K562 (cell line): Measurements from ENCODE around the gene CENPT. TPM values are rescaled to one million over a fixed set of nuclear protein-coding genes. Genes with fewer than 3 reads are reported as not detected.

Source experiments
- ARNT ChIP-seq, 2 experiments: fragments of 450-650 bp; IDR thresholded peaks; 2 replicates each; pipeline ENCODE4 v1.6.1; 2016; ENCODE audit warnings: mild to moderate bottlenecking in 1 of 2
- BRF2 ChIP-seq: IDR thresholded peaks from 3 replicates; pipeline ENCODE4 v1.6.1; 2011; ENCODE audit warnings: borderline replicate concordance, mild to moderate bottlenecking; ENCODE audit not compliant: insufficient read length, insufficient read depth
- CBX3 ChIP-seq, 2 experiments: IDR thresholded peaks; 1 replicate in 1 of 2; 2 replicates in 1 of 2; pipeline ENCODE4 v1.6.1; 2012; ENCODE audit warnings: inconsistent platforms in 2 of 2, low read length in 2 of 2, borderline replicate concordance in 1 of 2, control low read depth in 1 of 2
- CEBPB ChIP-seq: fragments of 450-650 bp; IDR thresholded peaks from 2 replicates; pipeline ENCODE4 v1.6.1; 2016; ENCODE audit warnings: missing genetic modification characterization, missing compliant biosample characterization
- EP300 ChIP-seq: IDR thresholded peaks from 2 replicates; pipeline ENCODE4 v1.6.1; 2012; ENCODE audit warnings: low read length, improper control_type of control experiment
- GABPB2 ChIP-seq: fragments of 250-450 bp; sonication (Bioruptor Pico); conservative IDR thresholded peaks from 2 replicates; pipeline ENCODE4 v1.5.1; 2021; ENCODE audit warnings: mild to moderate bottlenecking
- MAFK ChIP-seq: IDR thresholded peaks from 2 replicates; pipeline ENCODE4 v1.6.1; 2011; ENCODE audit warnings: low read length, improper control_type of control experiment
- MCM3 ChIP-seq: fragments of 450-650 bp; IDR thresholded peaks from 2 replicates; pipeline ENCODE4 v1.6.1; 2016
- NFXL1 ChIP-seq: fragments of 450-650 bp; formaldehyde crosslinking; IDR thresholded peaks from 2 replicates; pipeline ENCODE4 v1.4.0; 2021; ENCODE audit warnings: mild to moderate bottlenecking
- PHF20 ChIP-seq: fragments of 450-650 bp; IDR thresholded peaks from 2 replicates; pipeline ENCODE4 v1.6.1; 2018; ENCODE audit not compliant: partially characterized antibody
- PML ChIP-seq: IDR thresholded peaks from 2 replicates; pipeline ENCODE4 v1.6.1; 2012; ENCODE audit warnings: low read length, inconsistent platforms
- POU5F1 ChIP-seq: fragments of 150-350 bp; IDR thresholded peaks from 2 replicates; pipeline ENCODE4 v1.6.1; 2014; ENCODE audit warnings: borderline replicate concordance, low read length, low read depth, mild to moderate bottlenecking; ENCODE audit not compliant: partially characterized antibody
- PURB ChIP-seq: sonication (generic); formaldehyde crosslinking; IDR thresholded peaks from 2 replicates; pipeline ENCODE4 v1.9.0; 2021; ENCODE audit warnings: low read depth, mild to moderate bottlenecking, missing genetic modification reagents
- RNF2 ChIP-seq: sonication (generic); IDR thresholded peaks from 2 replicates; pipeline ENCODE4 v1.6.1; 2016
- SAFB2 ChIP-seq: fragments of 200-400 bp; formaldehyde crosslinking; IDR thresholded peaks from 2 replicates; pipeline ENCODE4 v1.6.1; 2018; ENCODE audit warnings: borderline replicate concordance, low read length, low read depth, moderate library complexity; ENCODE audit not compliant: severe bottlenecking
- SMAD1 ChIP-seq: fragments of 150-350 bp; IDR thresholded peaks from 2 replicates; pipeline ENCODE4 v1.6.1; 2014; ENCODE audit warnings: low read length, low read depth; ENCODE audit not compliant: partially characterized antibody
- SP2 ChIP-seq: IDR thresholded peaks from 2 replicates; pipeline ENCODE4 v1.6.1; 2011; ENCODE audit warnings: mild to moderate bottlenecking, low read depth, low read length, moderate library complexity; ENCODE audit not compliant: poor library complexity, severe bottlenecking; ENCODE audit errors: extremely low read depth
- SUPT5H ChIP-seq: fragments of 450-650 bp; IDR thresholded peaks from 2 replicates; pipeline ENCODE4 v1.6.1; 2016
- ZNF121 ChIP-seq: sonication (generic); formaldehyde crosslinking; conservative IDR thresholded peaks from 2 replicates; pipeline ENCODE4 v1.8.0; 2022; ENCODE audit warnings: missing genetic modification reagents
- ZNF217 ChIP-seq: sonication (generic); formaldehyde crosslinking; IDR thresholded peaks from 2 replicates; pipeline ENCODE4 v1.8.0; 2022; ENCODE audit warnings: mild to moderate bottlenecking, missing genetic modification reagents
- ZNF354B ChIP-seq: fragments of 250-450 bp; sonication (Bioruptor Pico); IDR thresholded peaks from 2 replicates; pipeline ENCODE4 v1.4.0; 2020
- ZNF449 ChIP-seq: fragments of 250-450 bp; sonication (Bioruptor Pico); IDR thresholded peaks from 2 replicates; pipeline ENCODE4 v1.8.0; 2022; ENCODE audit warnings: moderate library complexity, mild to moderate bottlenecking, inconsistent platforms
- ZNF699 ChIP-seq: fragments of 250-450 bp; sonication (Bioruptor Pico); IDR thresholded peaks from 2 replicates; pipeline ENCODE4 v1.8.0; 2021; ENCODE audit warnings: mild to moderate bottlenecking, moderate library complexity; ENCODE audit not compliant: insufficient replicate concordance
- ZSCAN32 ChIP-seq: fragments of 450-650 bp; formaldehyde crosslinking; IDR thresholded peaks from 2 replicates; pipeline ENCODE4 v1.4.0; 2020; ENCODE audit warnings: mild to moderate bottlenecking, moderate library complexity
- ZZZ3 ChIP-seq: fragments of 450-650 bp; IDR thresholded peaks from 2 replicates; pipeline ENCODE4 v1.6.1; 2016; ENCODE audit warnings: antibody characterized with exemption, mild to moderate bottlenecking, moderate library complexity
- polyA plus RNA-seq, 8 experiments: library from polyadenylated mRNA; depleted of rRNA in 4 of 8; stranded (reverse) in 5 of 8; unstranded in 3 of 8; fragments of >200 nt; fragmentation: Nextera tagmentation in 2 of 8; fragmentation: Illumina TruSeq in 1 of 8; extraction: Ambion mirVana in 2 of 8; extraction: Trizol in 1 of 8; gene quantifications; 2 replicates each; pipeline versions ENCODE4 v1.2.1 to v1.2.3, GENCODE V29; 2011 to 2014; ENCODE audit warnings: inconsistent platforms in 1 of 8, missing spikeins in 1 of 8
- total RNA-seq, 7 experiments: library from RNA; depleted of rRNA in 6 of 7; stranded (reverse); fragments of >200 nt in 6 of 7; fragmentation: Illumina TruSeq in 2 of 7; extraction: Trizol in 2 of 7; gene quantifications; 2 replicates each; pipeline versions ENCODE4 v1.2.1 to v1.2.3, GENCODE V29; 2011 to 2021; ENCODE audit warnings: low replicate concordance in 1 of 7
- TF ChIP-seq, protein P1 (sequence below): fragments of 250-450 bp; sonication (Bioruptor Pico); IDR thresholded peaks from 2 replicates; pipeline ENCODE4 v1.5.0; 2021; ENCODE audit warnings: mild to moderate bottlenecking, borderline replicate concordance

The CENPT gene
- total and polyA plus RNA-seq, 9 of the 15 experiments (the other 6 are each of a cell fraction or from before 2014, with no cell fraction given) = 3.6 to 94.2 (median 44.1) TPM

GRCh38 chr16:67872631-67873434, 25.3 kb upstream of the CENPT start, which contains the start of gene EDC4 (continued):
- TF ChIP-seq BRF2 = no peak
- TF ChIP-seq GABPB2 (CRISPR knock-in tag) = no peak
- no peak for TF ChIP-seq CEBPB (tag)
- TF ChIP-seq SP2 = no peak
- no peak for TF ChIP-seq NFXL1 (CRISPR knock-in tag)
- no peak for TF ChIP-seq POU5F1
- TF ChIP-seq SAFB2 = no peak
- no peak for TF ChIP-seq MCM3
- TF ChIP-seq SMAD1 = peak; percentile 30
- TF ChIP-seq EP300 = peak; percentile 66
- peak; percentile 77 for TF ChIP-seq SUPT5H
- TF ChIP-seq MAFK = peak; percentile 26
- no peak; the same call in 1 of the 2 replicates for TF ChIP-seq ZNF121 (CRISPR knock-in tag)
- no peak for TF ChIP-seq ARNT (IDR thresholded peaks at IDR 0.05)
- TF ChIP-seq RNF2 = 0 out of 2 replicates have a peak, but pooled peaks have one; percentile 23
- TF ChIP-seq ZNF699 (CRISPR knock-in tag) = no peak
- no peak for TF ChIP-seq ZNF354B (CRISPR knock-in tag)
- TF ChIP-seq, protein P1, sequence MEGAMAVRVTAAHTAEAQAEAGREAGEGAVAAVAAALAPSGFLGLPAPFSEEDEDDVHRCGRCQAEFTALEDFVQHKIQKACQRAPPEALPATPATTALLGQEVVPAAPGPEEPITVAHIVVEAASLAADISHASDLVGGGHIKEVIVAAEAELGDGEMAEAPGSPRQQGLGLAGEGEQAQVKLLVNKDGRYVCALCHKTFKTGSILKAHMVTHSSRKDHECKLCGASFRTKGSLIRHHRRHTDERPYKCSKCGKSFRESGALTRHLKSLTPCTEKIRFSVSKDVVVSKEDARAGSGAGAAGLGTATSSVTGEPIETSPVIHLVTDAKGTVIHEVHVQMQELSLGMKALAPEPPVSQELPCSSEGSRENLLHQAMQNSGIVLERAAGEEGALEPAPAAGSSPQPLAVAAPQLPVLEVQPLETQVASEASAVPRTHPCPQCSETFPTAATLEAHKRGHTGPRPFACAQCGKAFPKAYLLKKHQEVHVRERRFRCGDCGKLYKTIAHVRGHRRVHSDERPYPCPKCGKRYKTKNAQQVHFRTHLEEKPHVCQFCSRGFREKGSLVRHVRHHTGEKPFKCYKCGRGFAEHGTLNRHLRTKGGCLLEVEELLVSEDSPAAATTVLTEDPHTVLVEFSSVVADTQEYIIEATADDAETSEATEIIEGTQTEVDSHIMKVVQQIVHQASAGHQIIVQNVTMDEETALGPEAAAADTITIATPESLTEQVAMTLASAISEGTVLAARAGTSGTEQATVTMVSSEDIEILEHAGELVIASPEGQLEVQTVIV (CRISPR knock-in tag) = no peak
- no peak for TF ChIP-seq ZZZ3
- peak; percentile 56; the same call in 1 of the 2 replicates for TF ChIP-seq PML
- TF ChIP-seq ZNF449 = no peak
- peak; percentile 22; the same call in 1 of the 2 replicates for TF ChIP-seq ZSCAN32 (CRISPR knock-in tag)
- TF ChIP-seq ZNF217 = peak; percentile 71; the same call in 1 of the 2 replicates
- no peak; a peak in 1 of 3 replicates for TF ChIP-seq CBX3 (IDR thresholded peaks at IDR 0.05; ENCODE audit: borderline replicate concordance in 1 of 2, low read length in 2 of 2)
- TF ChIP-seq PHF20 = peak; percentile 90
- TF ChIP-seq PURB (CRISPR knock-in tag) = no peak
